RCC 7860 (cell line): Measurements from ENCODE around the gene SPTSSB.

Source experiments
- DNase-seq: peaks from one replicate; pipeline ENCODE4 v3.0.0-alpha.2; 2015; ENCODE audit warnings: low spot score
- FAIRE-seq: peaks from 2 replicates; lab custom pipeline; 2012; peaks lifted over from hg19 to GRCh38; lab: Jason Lieb, UNC

The SPTSSB gene

GRCh38 chr3:161392853-161393252 lies 21.5 kb upstream of the SPTSSB start:
- no peak for DNase-seq

GRCh38 chr3:161390200-161390599 lies 18.9 kb upstream of the SPTSSB start:
- no peak for FAIRE-seq

More at GRCh38 chr3:161392853-161393252, 21.5 kb upstream of the SPTSSB start:
- FAIRE-seq, result no peak

GRCh38 chr3:161389445-161390035 lies 18.2 kb upstream of the SPTSSB start:
- DNase-seq (no peak), FAIRE-seq (no peak)

More at GRCh38 chr3:161390200-161390599, 18.9 kb upstream of the SPTSSB start:
- DNase-seq, result no peak

GRCh38 chr3:161388855-161389254 lies 17.5 kb upstream of the SPTSSB start:
- DNase-seq, result no peak
- no peak for FAIRE-seq

- no peak for FAIRE-seq
- DNase-seq, result no peak
These were observed 15.9 kb upstream of the SPTSSB start for GRCh38 chr3:161386991-161387770.

- FAIRE-seq (no peak), DNase-seq (no peak)
These were observed 1.3 kb upstream of the SPTSSB start for GRCh38 chr3:161372321-161373260.

GRCh38 chr3:161369531-161369930 lies 1.8 kb downstream of the SPTSSB start:
- FAIRE-seq (no peak), DNase-seq (no peak)

GRCh38 chr3:161366094-161366493 lies 5.2 kb downstream of the SPTSSB start:
- FAIRE-seq (no peak), DNase-seq (no peak)

- FAIRE-seq, result no peak
- DNase-seq, result no peak
These were observed 12.8 kb downstream of the SPTSSB start for GRCh38 chr3:161358488-161358887.

- DNase-seq, result no peak
- no peak for FAIRE-seq
These were observed 15.0 kb downstream of the SPTSSB start for GRCh38 chr3:161356287-161356686.

- FAIRE-seq (no peak), DNase-seq (no peak)
These were observed 15.8 kb downstream of the SPTSSB start for GRCh38 chr3:161355508-161355907.

- no peak for FAIRE-seq
- DNase-seq, result no peak
These were observed 16.8 kb downstream of the SPTSSB start for GRCh38 chr3:161354554-161354953.

GRCh38 chr3:161351330-161351729 lies 20.0 kb downstream of the SPTSSB start:
- FAIRE-seq, result no peak

GRCh38 chr3:161350916-161351315 lies 20.4 kb downstream of the SPTSSB start:
- no peak for FAIRE-seq
- DNase-seq, result no peak

More at GRCh38 chr3:161351330-161351729, 20.0 kb downstream of the SPTSSB start:
- DNase-seq, result no peak

- peak; percentile 52 for DNase-seq
- FAIRE-seq, result peak; percentile 55
These were observed 21.6 kb downstream of the SPTSSB start for GRCh38 chr3:161349529-161350312.

- FAIRE-seq (no peak), DNase-seq (peak; percentile 22)
These were observed 22.4 kb downstream of the SPTSSB start for GRCh38 chr3:161348796-161349400.

GRCh38 chr3:161347726-161348125 lies 23.6 kb downstream of the SPTSSB start:
- FAIRE-seq (no peak), DNase-seq (no peak)

- no peak for FAIRE-seq
- DNase-seq, result no peak
These were observed 26.3 kb downstream of the SPTSSB start for GRCh38 chr3:161345023-161345422.

- FAIRE-seq, result no peak
- no peak for DNase-seq
These were observed 27.3 kb downstream of the SPTSSB start for GRCh38 chr3:161343986-161344385.

GRCh38 chr3:161343540-161343939 lies 27.8 kb downstream of the SPTSSB start:
- no peak for FAIRE-seq
- no peak for DNase-seq
